Right lung (tissue), 5 donors: ENCODE data around the gene NFATC1. TPM values are rescaled to one million over a fixed set of nuclear protein-coding genes. Genes with fewer than 3 reads are reported as not detected.

Experiments used
- DNase-seq, 2 donors: peaks; one replicate each; pipeline ENCODE4 v3.0.0-alpha.2; 2013
- polyA plus RNA-seq, 5 donors: library from polyadenylated mRNA; unstranded; fragments of 120-200 nt; gene quantifications; one replicate each; pipeline versions ENCODE4 v1.2.1 to v1.2.3, GENCODE V29; 2013; ENCODE audit warnings: inconsistent platforms in 1 of 5, low replicate concordance in 1 of 5; ENCODE audit not compliant: insufficient read length in 5 of 5, insufficient read depth in 1 of 5

Gene NFATC1
- polyA plus RNA-seq, 5 donors: 5.6 to 8.0 (median 6.9) TPM

GRCh38 chr18:79506191-79507075 is 110.7 kb downstream of the NFATC1 start:
- DNase-seq: no peak

- DNase-seq: peak; percentile 53 to 62
These were observed 111.4 kb downstream of the NFATC1 start for GRCh38 chr18:79507076-79507545.

GRCh38 chr18:79507546-79508480 is 112.1 kb downstream of the NFATC1 start:
- DNase-seq: peak; percentile 71 to 76

GRCh38 chr18:79508565-79509535 is 113.1 kb downstream of the NFATC1 start:
- DNase-seq: no peak

GRCh38 chr18:79509536-79509930 is 113.8 kb downstream of the NFATC1 start:
- DNase-seq: no peak

GRCh38 chr18:79510046-79510685 is 114.4 kb downstream of the NFATC1 start:
- no peak for DNase-seq

GRCh38 chr18:79510731-79511241 is 115.1 kb downstream of the NFATC1 start:
- no peak for DNase-seq

- DNase-seq: no peak
These were observed 115.5 kb downstream of the NFATC1 start for GRCh38 chr18:79511271-79511670.

GRCh38 chr18:79511671-79512301 is 116.1 kb downstream of the NFATC1 start:
- DNase-seq: no peak

GRCh38 chr18:79512461-79513380 is 117.0 kb downstream of the NFATC1 start:
- no peak for DNase-seq

- no peak for DNase-seq
These were observed 117.8 kb downstream of the NFATC1 start for GRCh38 chr18:79513381-79514081.

GRCh38 chr18:79515331-79515730 is 119.6 kb downstream of the NFATC1 start:
- no peak for DNase-seq

GRCh38 chr18:79515944-79516351 is 120.2 kb downstream of the NFATC1 start:
- DNase-seq: no peak

GRCh38 chr18:79516441-79516931 is 120.8 kb downstream of the NFATC1 start:
- DNase-seq: no peak

GRCh38 chr18:79517341-79517740 is 121.6 kb downstream of the NFATC1 start:
- no peak for DNase-seq

- no peak for DNase-seq
These were observed 122.4 kb downstream of the NFATC1 start for GRCh38 chr18:79518028-79518682.

- DNase-seq: no peak
These were observed 123.0 kb downstream of the NFATC1 start for GRCh38 chr18:79518683-79519128.
